ENCODE data around the gene DDX56. TPM values are rescaled to one million over a fixed set of nuclear protein-coding genes. Genes with fewer than 3 reads are reported as not detected.

DDX56 gene
- total and polyA plus RNA-seq, 9 of the 15 experiments (the other 6 are each of a cell fraction or from before 2014, with no cell fraction given) = 33.0 to 145 (median 102) TPM

DNA sequence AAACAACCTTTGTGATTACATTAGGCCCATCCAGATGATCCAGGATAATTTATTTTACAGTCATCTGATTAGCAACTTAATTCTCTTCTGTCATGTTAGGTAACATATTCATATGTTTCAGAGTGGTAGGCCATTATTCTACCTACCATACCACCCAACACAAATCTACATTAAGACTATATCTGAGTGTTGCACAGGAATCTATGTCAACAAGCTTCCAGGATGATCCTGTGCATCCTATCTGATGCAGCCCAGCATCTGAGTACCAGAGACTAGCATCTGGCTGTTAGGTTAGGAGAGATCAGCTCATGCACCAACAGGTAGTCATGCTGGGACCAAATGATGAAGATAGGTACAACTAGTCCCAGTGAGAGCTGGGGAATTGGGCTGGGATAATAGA, 1.3 kb upstream of the DDX56 start:
- DNase-seq (ENCODE audit: extremely low read depth in 1 of 4, low spot score in 3 of 4) (peak in 1 of 4 experiments; percentile 14), FAIRE-seq (no peak), ATAC-seq (no peak)
- BruUV-seq (replicated peaks) = no TSS peak
- Histone ChIP-seq H3K27ac (ENCODE audit: extremely low read depth, low read depth, low read length) (0 out of 3 replicates have a peak overlapping the region, but pooled peaks have one; percentile 85), H3K9me1 (ENCODE audit: control insufficient read depth, insufficient read depth, low read length) (no peaks in the 10 kb centered on the region), H3K4me1 (replicated peaks in 1 of 2; ENCODE audit: control insufficient read depth in 2 of 2, insufficient read depth in 2 of 2, low read length in 2 of 2) (peaks cover 18 to 19% of the 10 kb centered on the region in 2 experiments; a peak in 4 of 5 replicates), H3K36me3 (ENCODE audit: control insufficient read depth, insufficient read depth, low read length) (peaks cover 69% of the 10 kb centered on the region), H3K79me2 (ENCODE audit: control insufficient read depth, insufficient read depth, low read length) (peaks cover 59% of the 10 kb centered on the region), H3K4me3 (peak overlapping the region; percentile 75), H3K27me3 (ENCODE audit: control insufficient read depth in 2 of 2, insufficient read depth in 2 of 2, low read length in 2 of 2) (no peaks in the 10 kb centered on the region), H3K4me2 (ENCODE audit: insufficient read depth, low read length) (peak overlapping the region; percentile 97), H2AFZ (ENCODE audit: low read depth, low read length) (no peak overlapping the region), H4K20me1 (replicated peaks; ENCODE audit: control insufficient read depth, insufficient read depth, low read length) (no peaks in the 10 kb centered on the region), H3K9ac (ENCODE audit: insufficient read depth in 1 of 2, low read depth in 2 of 2, low read length in 2 of 2) (peak overlapping the region; percentile 97 to 98; a peak in 2 of 4 replicates), H3K9me3 (replicated peaks; ENCODE audit: control insufficient read depth, insufficient read depth, low read depth, low read length) (no peaks in the 10 kb centered on the region)
- TF ChIP-seq, protein P1, sequence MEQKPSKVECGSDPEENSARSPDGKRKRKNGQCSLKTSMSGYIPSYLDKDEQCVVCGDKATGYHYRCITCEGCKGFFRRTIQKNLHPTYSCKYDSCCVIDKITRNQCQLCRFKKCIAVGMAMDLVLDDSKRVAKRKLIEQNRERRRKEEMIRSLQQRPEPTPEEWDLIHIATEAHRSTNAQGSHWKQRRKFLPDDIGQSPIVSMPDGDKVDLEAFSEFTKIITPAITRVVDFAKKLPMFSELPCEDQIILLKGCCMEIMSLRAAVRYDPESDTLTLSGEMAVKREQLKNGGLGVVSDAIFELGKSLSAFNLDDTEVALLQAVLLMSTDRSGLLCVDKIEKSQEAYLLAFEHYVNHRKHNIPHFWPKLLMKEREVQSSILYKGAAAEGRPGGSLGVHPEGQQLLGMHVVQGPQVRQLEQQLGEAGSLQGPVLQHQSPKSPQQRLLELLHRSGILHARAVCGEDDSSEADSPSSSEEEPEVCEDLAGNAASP (IDR thresholded peaks at IDR 0.05) = no peak
- TF ChIP-seq, protein P2, sequence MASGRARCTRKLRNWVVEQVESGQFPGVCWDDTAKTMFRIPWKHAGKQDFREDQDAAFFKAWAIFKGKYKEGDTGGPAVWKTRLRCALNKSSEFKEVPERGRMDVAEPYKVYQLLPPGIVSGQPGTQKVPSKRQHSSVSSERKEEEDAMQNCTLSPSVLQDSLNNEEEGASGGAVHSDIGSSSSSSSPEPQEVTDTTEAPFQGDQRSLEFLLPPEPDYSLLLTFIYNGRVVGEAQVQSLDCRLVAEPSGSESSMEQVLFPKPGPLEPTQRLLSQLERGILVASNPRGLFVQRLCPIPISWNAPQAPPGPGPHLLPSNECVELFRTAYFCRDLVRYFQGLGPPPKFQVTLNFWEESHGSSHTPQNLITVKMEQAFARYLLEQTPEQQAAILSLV (tag; IDR thresholded peaks at IDR 0.05) = no peak
- no peak for TF ChIP-seq YY1 (IDR thresholded peaks at IDR 0.05; ENCODE audit: borderline replicate concordance in 1 of 3, control insufficient read depth in 1 of 3, extremely low read depth in 1 of 3, insufficient read depth in 3 of 3, insufficient read length in 1 of 3, insufficient replicate concordance in 2 of 3, low read depth in 1 of 3, low read length in 2 of 3)
- TF ChIP-seq HCFC1 (IDR thresholded peaks at IDR 0.05; ENCODE audit: low read depth, low read length) = no peak
- TF ChIP-seq, protein P3, sequence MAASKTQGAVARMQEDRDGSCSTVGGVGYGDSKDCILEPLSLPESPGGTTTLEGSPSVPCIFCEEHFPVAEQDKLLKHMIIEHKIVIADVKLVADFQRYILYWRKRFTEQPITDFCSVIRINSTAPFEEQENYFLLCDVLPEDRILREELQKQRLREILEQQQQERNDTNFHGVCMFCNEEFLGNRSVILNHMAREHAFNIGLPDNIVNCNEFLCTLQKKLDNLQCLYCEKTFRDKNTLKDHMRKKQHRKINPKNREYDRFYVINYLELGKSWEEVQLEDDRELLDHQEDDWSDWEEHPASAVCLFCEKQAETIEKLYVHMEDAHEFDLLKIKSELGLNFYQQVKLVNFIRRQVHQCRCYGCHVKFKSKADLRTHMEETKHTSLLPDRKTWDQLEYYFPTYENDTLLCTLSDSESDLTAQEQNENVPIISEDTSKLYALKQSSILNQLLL (CRISPR knock-in tag; IDR thresholded peaks at IDR 0.05; ENCODE audit: borderline replicate concordance) = no peak
- intact Hi-C loops (cut with micrococcal nuclease) (no loop called here), in situ Hi-C loops (cut with MboI) (no loop called here)
- ChIA-PET POLR2A (interaction anchor here (0.6 to 4.3 kb wide), 6 partner anchors 10 to 273 kb away, joined by 3 to 38 read pairs (median 4); partner anchors contain the start of gene H2AZ2), CTCF (ENCODE audit: low intra/inter-chr PET ratio) (no interaction called here)
